D721Med (cell line): ENCODE results near the gene GATA2.

Experiments used
- DNase-seq: peaks from one replicate; pipeline ENCODE4 v3.0.0; 2011; ENCODE audit warnings: low spot score; ENCODE audit not compliant: insufficient read length
- FAIRE-seq: peaks from 2 replicates; lab custom pipeline; 2011; peaks lifted over from hg19 to GRCh38; lab: Jason Lieb, UNC
- TF ChIP-seq, protein P1 (sequence below): IDR thresholded peaks from 2 replicates; pipeline ENCODE4 v1.5.1; 2012; ENCODE audit warnings: mild to moderate bottlenecking, control low read depth; ENCODE audit not compliant: insufficient read depth; ENCODE audit errors: missing control alignments

Gene GATA2

DNA sequence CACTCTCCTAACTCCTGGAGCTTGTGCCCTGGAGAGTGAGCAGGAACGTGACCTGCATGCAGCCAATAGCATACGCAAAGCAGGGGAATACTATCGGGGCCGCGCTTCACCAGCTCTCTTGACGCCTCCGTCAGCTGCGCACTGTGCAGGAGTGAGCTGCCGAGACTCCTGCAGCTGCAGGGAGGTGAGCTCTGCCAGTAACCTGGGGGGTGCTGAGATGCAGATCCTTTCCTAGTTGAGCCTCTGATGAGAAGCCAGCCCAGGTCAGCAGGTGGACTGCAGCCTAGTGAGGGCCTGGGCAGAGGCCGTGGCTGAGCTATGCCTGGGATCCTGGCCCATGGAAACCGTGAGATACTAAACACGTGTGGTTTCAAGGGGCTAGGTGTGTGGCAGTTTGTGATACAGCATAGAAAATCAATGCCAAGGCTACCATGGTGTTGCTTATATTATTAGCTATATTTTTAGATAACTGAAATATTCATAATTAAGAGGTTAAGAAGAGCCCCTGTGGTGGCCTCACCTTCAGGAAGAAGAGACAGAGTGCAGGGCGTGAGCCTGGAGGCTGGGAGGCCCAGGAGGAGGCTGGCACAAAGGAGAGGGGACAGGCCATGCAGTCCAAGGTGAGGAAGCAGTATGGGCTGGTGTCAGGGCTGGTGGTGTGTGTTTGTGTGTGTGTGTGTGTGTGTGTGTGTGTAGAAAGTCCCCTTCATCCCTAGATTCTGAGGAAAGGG lies 20.4 kb downstream of the GATA2 start:
- DNase-seq (no peak), FAIRE-seq (no peak)
- TF ChIP-seq, protein P1, sequence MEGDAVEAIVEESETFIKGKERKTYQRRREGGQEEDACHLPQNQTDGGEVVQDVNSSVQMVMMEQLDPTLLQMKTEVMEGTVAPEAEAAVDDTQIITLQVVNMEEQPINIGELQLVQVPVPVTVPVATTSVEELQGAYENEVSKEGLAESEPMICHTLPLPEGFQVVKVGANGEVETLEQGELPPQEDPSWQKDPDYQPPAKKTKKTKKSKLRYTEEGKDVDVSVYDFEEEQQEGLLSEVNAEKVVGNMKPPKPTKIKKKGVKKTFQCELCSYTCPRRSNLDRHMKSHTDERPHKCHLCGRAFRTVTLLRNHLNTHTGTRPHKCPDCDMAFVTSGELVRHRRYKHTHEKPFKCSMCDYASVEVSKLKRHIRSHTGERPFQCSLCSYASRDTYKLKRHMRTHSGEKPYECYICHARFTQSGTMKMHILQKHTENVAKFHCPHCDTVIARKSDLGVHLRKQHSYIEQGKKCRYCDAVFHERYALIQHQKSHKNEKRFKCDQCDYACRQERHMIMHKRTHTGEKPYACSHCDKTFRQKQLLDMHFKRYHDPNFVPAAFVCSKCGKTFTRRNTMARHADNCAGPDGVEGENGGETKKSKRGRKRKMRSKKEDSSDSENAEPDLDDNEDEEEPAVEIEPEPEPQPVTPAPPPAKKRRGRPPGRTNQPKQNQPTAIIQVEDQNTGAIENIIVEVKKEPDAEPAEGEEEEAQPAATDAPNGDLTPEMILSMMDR, result no peak

DNA sequence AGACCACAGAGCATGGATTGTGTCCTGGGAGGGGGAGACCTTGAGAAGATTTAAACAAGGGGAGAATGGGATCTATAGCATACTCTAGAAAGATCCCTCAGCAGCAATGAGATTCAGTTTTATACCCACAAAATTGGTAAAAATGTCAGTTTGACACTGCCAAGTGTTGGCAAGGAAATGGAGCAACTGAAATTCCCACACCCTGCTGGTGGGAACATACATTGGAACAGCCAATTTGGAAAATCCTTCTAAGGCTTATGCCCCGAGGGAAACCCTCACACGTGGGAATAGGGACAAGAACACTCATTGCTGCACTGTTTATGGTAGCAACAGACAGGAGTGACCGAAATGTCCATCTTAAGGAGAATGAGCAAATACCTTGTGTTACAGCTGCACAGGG lies 21.3 kb downstream of the GATA2 start:
- TF ChIP-seq, protein P1, result no peak
- no peak for DNase-seq
- FAIRE-seq, result no peak

DNA sequence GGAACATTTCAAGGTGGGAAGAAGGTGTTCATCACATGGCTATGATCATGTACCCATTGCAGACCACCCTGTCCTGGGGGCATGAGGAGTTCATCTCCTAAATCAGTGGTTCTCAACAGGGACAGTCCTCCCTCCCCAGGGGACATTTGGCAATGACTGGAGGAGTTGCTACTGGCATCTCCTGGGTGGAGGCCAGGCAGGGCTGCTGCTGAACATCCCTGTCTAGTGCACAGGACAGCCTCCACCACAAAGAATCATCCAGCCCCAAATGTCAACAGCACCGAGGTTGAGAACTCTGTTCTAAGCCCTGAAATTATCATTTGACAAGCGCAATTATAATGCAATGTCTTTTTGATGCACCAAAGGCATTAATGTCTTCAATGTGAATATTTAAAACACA lies 21.9 kb downstream of the GATA2 start:
- FAIRE-seq (no peak), DNase-seq (no peak)
- TF ChIP-seq, protein P1, result no peak

DNA sequence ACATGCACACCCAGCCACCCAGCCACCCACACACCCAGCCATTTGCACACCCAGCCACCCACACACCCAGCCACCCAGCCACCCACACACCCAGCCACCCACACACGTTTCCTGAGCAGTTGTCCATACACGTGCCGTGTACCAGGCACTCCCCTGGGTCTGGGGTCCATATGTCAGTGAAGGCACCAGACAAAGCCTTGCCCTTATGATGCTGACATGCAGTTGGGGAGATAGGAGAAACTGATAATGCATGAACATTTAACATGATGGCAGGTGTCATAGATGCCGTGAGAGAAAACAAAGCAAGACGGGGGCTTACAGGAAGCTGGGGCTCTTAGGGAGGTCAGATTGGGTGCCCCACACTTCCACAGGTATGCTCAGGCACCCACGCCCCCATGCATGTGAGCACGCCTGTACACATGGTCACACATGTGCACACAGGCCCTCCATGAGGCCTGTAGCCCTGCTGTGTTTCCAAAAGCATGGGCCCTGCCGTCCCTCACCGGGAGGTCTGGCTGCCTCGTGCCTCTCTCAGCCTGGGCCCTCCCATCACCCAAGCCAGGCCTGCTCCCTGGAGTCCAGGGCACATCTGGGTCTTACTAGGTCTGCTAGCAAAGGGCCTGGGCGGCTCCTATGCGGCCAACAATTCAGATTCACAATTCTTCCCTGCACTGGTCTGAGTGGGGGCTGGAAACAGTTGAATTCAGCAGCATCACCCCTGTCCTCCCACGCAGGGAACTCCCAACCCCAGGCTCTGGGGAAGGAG lies 22.7 kb downstream of the GATA2 start:
- TF ChIP-seq, protein P1, result no peak
- DNase-seq (no peak), FAIRE-seq (no peak)

DNA sequence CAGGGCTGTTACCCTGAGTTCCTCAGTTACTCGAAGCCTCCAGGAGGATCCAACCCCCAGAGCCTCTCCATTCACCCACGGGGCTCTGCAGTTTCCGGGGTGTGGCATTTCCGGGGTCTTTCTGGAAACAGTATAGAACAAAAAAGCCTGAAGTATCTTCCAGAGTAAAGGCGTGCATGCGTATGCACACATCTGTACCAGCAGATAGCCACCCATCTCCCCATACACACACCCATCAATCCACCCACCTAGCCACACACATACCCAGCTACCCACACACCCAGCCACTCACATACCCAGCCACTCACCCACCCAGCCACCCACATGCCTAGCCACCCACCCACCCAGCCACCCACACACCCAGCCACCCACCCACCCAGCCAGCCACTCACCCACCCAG lies 23.4 kb downstream of the GATA2 start:
- TF ChIP-seq, protein P1, result no peak
- FAIRE-seq (no peak), DNase-seq (no peak)

DNA sequence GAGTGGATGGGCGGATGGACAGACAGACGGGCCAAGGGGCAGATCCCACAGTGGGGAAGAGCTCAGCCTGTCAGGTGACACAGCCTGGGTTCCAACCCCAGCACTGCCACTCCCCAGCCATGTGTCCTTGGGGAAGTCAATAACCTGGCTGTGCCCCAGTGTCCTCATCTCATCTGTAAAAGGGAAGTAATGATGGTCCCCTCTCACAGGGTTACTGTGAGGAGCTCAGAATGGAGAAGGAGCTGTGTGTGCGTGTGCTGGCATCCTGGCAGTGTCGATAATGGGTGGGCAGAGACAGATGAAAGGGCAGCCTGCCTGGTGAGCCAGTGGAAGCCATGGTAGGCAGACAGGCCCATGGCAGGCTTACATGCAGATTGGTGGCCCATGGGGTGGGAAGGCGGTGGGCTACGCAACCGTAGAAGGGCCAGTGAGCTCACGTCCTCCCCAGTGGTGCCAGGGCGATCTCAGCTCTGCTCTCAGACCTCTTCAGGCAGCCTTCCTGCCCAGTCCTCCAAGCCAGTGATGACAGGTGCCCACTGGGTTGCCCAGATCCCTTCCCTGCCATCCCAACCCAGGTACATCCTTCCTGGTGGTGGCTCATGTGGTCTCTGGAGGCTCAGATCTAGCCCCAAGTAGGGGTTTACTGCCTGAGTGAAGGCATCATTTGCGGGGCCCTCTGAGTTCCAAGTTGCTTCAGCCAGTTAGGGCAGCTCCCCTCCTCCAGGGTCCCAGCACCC lies 24.0 kb downstream of the GATA2 start:
- DNase-seq (no peak), FAIRE-seq (no peak)
- TF ChIP-seq, protein P1, result no peak
